Adrenal gland (tissue), 12 donors: ENCODE data around the gene KCNMA1. TPM values are rescaled to one million over a fixed set of nuclear protein-coding genes. Genes with fewer than 3 reads are reported as not detected.

Source experiments
- DNase-seq, 7 donors: peaks; one replicate each; pipeline ENCODE4 v3.0.0-alpha.2; 2019 to 2020
- H3K27ac ChIP-seq, 5 donors: fragments of 200-600 bp; sonication (generic) in 4 of 5; 1 replicate in 3 of 5; 2 replicates in 2 of 5; pipeline versions ENCODE4 v1.5.1 to v1.8.0; 2016 to 2020; ENCODE audit warnings: mild to moderate bottlenecking in 1 of 5
- H3K27me3 ChIP-seq: fragments of 200-600 bp; 2 replicates; pipeline ENCODE4 v1.8.0; 2021
- H3K36me3 ChIP-seq, 2 donors: fragments of 200-600 bp; replicated peaks in 1 of 2; 1 replicate in 1 of 2; 2 replicates in 1 of 2; pipeline versions ENCODE4 v1.5.1 to v1.8.0; 2018 to 2022
- H3K4me1 ChIP-seq, 2 donors: fragments of 200-600 bp; replicated peaks in 1 of 2; 1 replicate in 1 of 2; 2 replicates in 1 of 2; pipeline versions ENCODE4 v1.5.1 to v1.8.0; 2018 to 2021
- H3K4me3 ChIP-seq, 4 donors: fragments of 200-600 bp; sonication (generic) in 3 of 4; one replicate each; pipeline ENCODE4 v1.5.1; 2016 to 2018
- H3K9me3 ChIP-seq, 3 donors: fragments of 200-600 bp; sonication (generic) in 1 of 3; replicated peaks in 1 of 3; 1 replicate in 2 of 3; 2 replicates in 1 of 3; pipeline versions ENCODE4 v1.5.1 to v1.8.0; 2016 to 2021
- POLR2A ChIP-seq, 2 donors: fragments of 450-650 bp; IDR thresholded peaks; one replicate each; pipeline ENCODE4 v1.6.1; 2017; ENCODE audit warnings: antibody characterized with exemption in 2 of 2, mild to moderate bottlenecking in 2 of 2, moderate library complexity in 1 of 2
- WGBS, 4 donors: extraction: QIAGEN DNeasy Blood & Tissue Kit in 2 of 4; methylation state at CpG; one replicate each; pipeline versions ENCODE4 v1.1.5 to v1.1.7; 2013 to 2017; 5-methylcytosine and 5-hydroxymethylcytosine counted together
- intact Hi-C, 2 donors: fragments of 100-400 bp; cut with DNase I; formaldehyde crosslinking; loops; one replicate each; pipeline versions ENCODE4 v1.14.1 to v1.15.0; 2022 to 2023
- polyA plus RNA-seq, 3 donors: library from polyadenylated mRNA; stranded (reverse); fragments of 200-250 nt in 2 of 3; fragments of 350-450 nt in 1 of 3; fragmentation: Illumina TruSeq in 1 of 3; extraction: RNeasy Lipid Tissue Mini Kit (QIAGEN cat#74804) in 1 of 3; gene quantifications; one replicate each; pipeline ENCODE4 v1.2.3, GENCODE V29; 2013 to 2014
- total RNA-seq, 9 donors: library from RNA; depleted of rRNA in 4 of 9; stranded (reverse); fragments of >200 nt in 4 of 9; fragments of 120-200 nt in 1 of 9; fragmentation: NEBNext Ultra II Directional in 1 of 9; extraction: Animal tissue kit (Norgen Biotek cat#: 25700) in 1 of 9; gene quantifications; one replicate each; pipeline versions ENCODE4 v1.1.0 to v1.2.4, GENCODE V29; 2013 to 2023
- TF ChIP-seq, protein P1 (sequence below), 6 experiments: fragments of 450-650 bp in 4 of 6; fragments of 200-600 bp in 2 of 6; sonication (generic) in 1 of 6; IDR thresholded peaks; 1 replicate in 5 of 6; 2 replicates in 1 of 6; pipeline versions ENCODE4 v1.5.1 to v1.8.0; 2016 to 2021; ENCODE audit warnings: antibody characterized with exemption in 6 of 6, mild to moderate bottlenecking in 2 of 6, moderate library complexity in 1 of 6
- donor health status: healthy with polysubstance abuse.
- donor health status: Bipolar disorder and iron deficiency.
- donor health status: DM: yes; HTN: yes; CAD: no.
- donor health status: DM: no; HTN: no; CAD: no.
- donor health status: DM: no; HTN: no; CAD: no.
- donor health status: DM: yes; HTN: yes; CAD: no.

The KCNMA1 gene
- total and polyA plus RNA-seq, 12 donors = 6.4 to 37.7 (median 13.4) TPM

GRCh38 chr10:77097625-77098024, 540.0 kb downstream of the KCNMA1 start:
- 75 to 90% (median 88%) methylated on average over 1 of the region's 1 CpG; no CpG with 5 or more reads in 1 of the 4 donors for WGBS, 4 donors
- Histone ChIP-seq H3K4me1 (no peaks in the 10 kb centered on the region), H3K27me3 (no peaks in the 10 kb centered on the region), H3K4me3 (no peak overlapping the region), H3K9me3 (no peaks in the 10 kb centered on the region), H3K27ac (no peak overlapping the region), H3K36me3 (no peaks in the 10 kb centered on the region)
- TF ChIP-seq, protein P1, sequence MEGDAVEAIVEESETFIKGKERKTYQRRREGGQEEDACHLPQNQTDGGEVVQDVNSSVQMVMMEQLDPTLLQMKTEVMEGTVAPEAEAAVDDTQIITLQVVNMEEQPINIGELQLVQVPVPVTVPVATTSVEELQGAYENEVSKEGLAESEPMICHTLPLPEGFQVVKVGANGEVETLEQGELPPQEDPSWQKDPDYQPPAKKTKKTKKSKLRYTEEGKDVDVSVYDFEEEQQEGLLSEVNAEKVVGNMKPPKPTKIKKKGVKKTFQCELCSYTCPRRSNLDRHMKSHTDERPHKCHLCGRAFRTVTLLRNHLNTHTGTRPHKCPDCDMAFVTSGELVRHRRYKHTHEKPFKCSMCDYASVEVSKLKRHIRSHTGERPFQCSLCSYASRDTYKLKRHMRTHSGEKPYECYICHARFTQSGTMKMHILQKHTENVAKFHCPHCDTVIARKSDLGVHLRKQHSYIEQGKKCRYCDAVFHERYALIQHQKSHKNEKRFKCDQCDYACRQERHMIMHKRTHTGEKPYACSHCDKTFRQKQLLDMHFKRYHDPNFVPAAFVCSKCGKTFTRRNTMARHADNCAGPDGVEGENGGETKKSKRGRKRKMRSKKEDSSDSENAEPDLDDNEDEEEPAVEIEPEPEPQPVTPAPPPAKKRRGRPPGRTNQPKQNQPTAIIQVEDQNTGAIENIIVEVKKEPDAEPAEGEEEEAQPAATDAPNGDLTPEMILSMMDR (IDR thresholded peaks at IDR 0.05) = no peak
- no peak for TF ChIP-seq POLR2A (IDR thresholded peaks at IDR 0.05)
- DNase-seq = no peak
- intact Hi-C loops = no loop called here

DNA sequence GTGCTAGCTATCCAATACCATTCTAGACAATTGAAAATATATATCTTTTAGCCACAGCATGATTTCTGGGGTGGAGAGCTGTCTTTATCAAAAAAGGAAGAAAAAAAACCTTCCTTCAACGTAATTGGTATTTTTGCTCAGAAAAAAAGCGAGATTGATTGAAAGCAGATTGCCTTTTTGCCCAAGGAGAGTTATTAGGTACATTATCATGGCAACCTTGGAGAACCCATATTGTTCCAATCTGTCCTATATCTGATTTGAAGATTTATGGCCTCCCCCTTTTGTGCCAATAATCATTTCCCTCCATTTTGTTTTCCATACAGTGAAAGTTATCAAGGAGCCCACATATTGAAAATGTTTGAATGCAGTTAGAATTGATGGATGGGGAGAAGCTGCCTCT, 544.5 kb downstream of the KCNMA1 start:
- Histone ChIP-seq H3K9me3 (no peaks in the 10 kb centered on the region), H3K4me3 (no peak overlapping the region), H3K36me3 (no peaks in the 10 kb centered on the region), H3K4me1 (no peaks in the 10 kb centered on the region), H3K27ac (no peak overlapping the region), H3K27me3 (no peaks in the 10 kb centered on the region)
- no peak for DNase-seq
- TF ChIP-seq, protein P1 (IDR thresholded peaks at IDR 0.05) = no peak
- TF ChIP-seq POLR2A (IDR thresholded peaks at IDR 0.05) = no peak
- intact Hi-C loops = no loop called here
- WGBS, 4 donors = 87 to 89% (median 88%) methylated on average over 2 of the region's 2 CpGs

GRCh38 chr10:77091597-77092165, 545.9 kb downstream of the KCNMA1 start:
- Histone ChIP-seq H3K9me3 (no peaks in the 10 kb centered on the region), H3K4me3 (no peak overlapping the region), H3K27ac (no peak overlapping the region), H3K27me3 (no peaks in the 10 kb centered on the region), H3K4me1 (no peaks in the 10 kb centered on the region), H3K36me3 (no peaks in the 10 kb centered on the region)
- no peak for TF ChIP-seq POLR2A (IDR thresholded peaks at IDR 0.05)
- TF ChIP-seq, protein P1 (IDR thresholded peaks at IDR 0.05) = no peak
- no peak for DNase-seq
- intact Hi-C loops = no loop called here
- WGBS, 4 donors = 87 to 95% (median 92%) methylated on average over 6 of the region's 6 CpGs

DNA sequence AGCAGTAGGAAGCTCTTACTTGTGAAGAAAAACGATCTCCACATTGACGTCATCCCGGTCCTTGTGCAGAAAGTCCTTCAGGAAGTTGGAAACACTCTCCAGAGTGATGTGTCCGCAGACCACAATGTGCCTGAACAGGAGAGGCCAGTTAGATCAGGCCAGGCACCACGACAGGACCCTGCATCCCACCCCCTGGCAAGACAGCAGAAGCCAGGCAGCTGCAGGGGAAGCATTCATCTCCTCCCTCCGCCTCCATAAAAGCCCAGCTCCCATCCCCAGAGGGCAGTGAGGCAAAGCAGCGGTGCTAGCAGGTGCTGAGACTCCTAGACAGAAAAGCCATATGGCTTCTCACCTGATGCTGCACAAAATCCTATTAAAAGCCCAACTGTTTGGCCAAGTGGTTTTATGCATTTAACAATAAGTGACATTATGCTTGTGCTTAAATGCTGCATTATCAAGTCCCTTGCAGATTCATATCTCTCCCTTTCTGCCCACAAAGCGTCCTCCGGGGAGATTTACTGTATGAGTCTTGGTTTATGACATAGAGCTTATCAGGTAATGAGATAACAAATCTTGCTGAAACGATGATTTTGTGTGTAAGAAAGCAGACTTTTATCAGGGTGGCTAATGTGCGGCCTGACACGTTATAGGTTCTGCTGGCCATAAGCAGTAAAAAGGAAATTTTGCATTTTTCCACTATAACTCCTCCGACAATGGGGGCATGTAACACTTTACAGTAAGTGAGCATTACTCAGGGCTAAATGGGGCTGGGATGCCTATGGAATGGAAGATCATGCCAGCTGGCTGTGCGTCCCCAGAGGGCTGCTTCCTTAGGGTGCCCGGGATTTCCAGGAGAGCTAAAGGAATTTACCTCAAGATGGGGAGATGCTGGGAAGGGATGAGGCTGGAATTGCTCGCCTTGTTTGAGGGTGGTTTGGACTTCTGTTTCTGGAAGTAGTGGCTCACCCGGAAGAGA, 546.9 kb downstream of the KCNMA1 start:
- H3K36me3 ChIP-seq = no peaks in the 10 kb centered on the region
- TF ChIP-seq, protein P1 (IDR thresholded peaks at IDR 0.05) = no peak
- TF ChIP-seq POLR2A (IDR thresholded peaks at IDR 0.05) = no peak
- intact Hi-C loops = no loop called here

More for the DNA sequence above, 546.9 kb downstream of the KCNMA1 start:
- DNase-seq = no peak
- H3K4me1 ChIP-seq = no peaks in the 10 kb centered on the region
- no peaks in the 10 kb centered on the region for H3K27me3 ChIP-seq
- H3K27ac ChIP-seq = no peak overlapping the region
- no peaks in the 10 kb centered on the region for H3K9me3 ChIP-seq
- H3K4me3 ChIP-seq = no peak overlapping the region
- 76 to 82% (median 79%) methylated on average over 16 to 17 of the region's 17 CpGs for WGBS, 4 donors
